GM19463 (cell line): ENCODE measurements around the gene CTDP1.

Experiments
- ATAC-seq: cut with Tn5 transposase; IDR thresholded peaks from one replicate; pipeline ENCODE4 v1.9.1; 2021; ENCODE audit warnings: mild to moderate bottlenecking, moderate library complexity; ENCODE audit not compliant: unreplicated experiment

The CTDP1 gene

DNA sequence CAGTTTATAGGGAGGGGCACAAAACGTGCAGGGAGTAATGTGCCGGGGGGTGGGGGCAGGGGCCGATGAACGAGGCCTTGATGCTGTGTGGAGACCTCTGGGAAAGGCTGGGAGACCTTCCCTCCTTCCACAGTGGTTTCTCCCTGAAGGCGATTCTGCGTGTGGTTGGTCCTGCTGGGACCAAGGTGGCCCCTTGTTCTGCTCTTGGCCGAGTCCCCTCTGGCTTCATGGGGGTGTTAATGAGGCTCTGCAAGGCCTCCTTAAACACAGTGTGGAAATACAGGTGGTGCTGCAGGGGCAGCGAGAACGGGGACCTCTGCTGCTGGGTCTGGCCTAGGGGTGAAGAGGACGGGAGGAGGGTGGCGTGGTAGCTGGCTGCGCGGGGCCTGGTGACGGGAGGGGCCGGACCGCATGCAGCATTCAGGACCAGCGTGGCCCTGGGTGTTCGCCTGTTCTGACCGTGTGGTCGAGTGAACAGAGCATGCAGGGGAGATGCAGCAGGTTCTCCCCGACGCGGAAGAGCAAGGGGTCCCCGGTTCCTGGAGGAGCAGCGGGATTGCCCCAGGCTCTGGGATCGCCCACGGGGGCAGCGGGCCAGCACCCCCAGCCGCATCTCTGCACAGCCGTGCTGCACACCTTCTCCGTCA lies 76.0 kb downstream of the CTDP1 start:
- ATAC-seq, result no peak

DNA sequence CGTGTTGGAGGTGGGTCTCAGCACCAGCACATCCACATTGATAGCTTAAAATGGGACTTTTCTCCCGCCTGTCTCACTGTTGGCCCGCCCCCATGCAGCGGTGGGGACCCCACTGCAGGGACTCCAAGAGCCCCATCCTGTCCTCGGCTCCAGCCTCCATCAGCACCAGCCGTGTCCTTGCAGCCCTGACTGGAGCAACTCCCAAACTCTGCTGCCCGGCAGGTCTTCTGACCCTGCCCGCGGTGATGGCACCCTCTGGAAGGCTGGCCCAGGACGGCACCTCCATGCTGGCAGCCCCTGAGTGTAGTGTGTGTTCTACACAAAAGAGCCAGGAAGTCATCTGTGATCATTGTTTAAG lies 76.5 kb downstream of the CTDP1 start:
- ATAC-seq, result no peak

DNA sequence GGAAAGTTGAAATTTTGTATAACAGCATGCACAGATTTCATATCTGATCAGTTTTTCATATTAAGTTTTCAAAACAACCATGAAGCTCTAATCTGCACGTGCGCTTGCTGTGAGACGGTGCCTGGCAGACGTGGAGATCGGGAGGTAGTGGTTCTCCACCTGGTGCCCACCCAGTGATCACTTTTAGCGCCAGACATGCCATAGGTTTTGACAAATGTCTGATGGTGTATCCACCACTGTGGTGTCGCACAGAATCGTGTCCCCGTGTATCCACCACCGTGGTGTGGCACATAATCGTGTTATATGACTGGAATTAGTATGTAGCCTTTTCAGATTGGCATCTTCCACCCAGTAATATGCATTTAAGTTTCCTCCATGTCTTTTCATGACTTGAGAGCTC lies 77.2 kb downstream of the CTDP1 start:
- no peak for ATAC-seq

DNA sequence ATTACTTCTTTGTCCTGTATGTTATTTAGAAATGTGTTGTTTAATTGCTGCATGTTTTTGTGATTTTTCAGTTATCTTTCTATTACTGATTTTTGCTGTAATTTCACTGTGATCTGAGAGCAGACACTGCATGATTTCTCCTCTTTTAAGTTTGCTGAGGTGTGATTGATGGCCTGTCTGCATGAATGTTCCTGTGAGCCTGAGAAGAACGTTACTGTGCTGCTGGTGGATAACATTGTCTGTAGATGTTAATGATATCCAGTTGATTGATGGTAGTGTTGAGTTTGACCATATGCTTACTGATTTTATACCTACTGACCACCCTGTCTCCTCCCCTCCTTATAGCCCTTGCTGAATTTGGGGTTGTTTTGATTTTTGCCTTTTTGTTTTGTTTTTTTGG lies 80.7 kb downstream of the CTDP1 start:
- ATAC-seq, result no peak

DNA sequence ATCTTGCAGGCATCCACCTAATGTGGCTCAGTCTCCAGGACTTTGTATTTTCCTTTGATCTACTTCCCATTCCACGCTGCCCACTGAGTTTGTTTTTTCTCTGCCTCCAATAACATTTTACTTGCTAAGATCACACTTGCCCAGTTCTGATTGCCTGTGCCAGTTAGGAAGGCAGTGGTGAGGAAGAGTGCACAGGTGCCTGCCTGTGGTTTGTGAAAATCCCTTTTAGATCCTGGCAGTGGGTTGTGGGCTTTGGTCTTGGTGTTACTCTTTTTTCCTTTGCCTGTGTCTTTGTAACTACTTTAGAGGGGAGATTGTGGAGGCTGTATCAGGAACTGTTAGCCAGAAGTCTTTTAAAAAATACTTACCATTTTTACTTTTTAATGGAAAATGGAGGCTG lies 81.3 kb downstream of the CTDP1 start:
- ATAC-seq, result no peak

DNA sequence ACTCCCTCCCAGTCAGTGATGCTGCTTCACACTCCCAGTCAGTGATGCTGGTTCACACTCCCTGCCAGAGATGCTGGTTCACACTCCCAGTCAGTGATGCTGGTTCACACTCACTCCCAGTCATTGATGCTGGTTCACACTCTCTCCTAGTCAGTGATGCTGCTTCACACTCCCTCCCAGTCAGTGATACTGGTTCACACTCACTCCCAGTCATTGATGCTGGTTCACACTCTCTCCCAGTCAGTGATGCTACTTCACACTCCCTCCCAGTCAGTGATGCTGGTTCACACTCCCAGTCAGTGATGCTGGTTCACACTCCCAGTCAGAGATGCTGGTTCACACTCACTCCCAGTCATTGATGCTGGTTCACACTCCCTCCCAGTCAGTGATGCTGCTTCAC lies 83.8 kb downstream of the CTDP1 start:
- no peak for ATAC-seq

DNA sequence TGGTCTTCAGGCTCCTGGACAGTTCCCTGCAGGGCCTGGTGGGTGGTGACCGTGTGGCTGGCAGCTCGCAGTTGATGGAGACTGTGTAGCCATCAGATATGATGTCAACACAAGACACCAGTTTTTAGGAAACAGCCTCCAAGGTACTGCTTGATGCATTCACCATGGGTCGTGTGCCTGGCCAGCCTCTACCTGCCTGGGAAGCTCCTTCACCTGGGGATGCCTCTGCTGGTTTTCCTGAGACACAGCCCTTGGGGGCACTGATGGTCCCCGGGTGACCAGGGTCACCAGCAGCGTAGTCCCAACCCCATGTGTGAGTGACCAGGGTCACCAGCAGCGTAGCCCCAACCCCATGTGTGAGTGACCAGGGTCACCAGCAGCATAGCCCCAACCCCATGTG lies 84.5 kb downstream of the CTDP1 start:
- no peak for ATAC-seq

DNA sequence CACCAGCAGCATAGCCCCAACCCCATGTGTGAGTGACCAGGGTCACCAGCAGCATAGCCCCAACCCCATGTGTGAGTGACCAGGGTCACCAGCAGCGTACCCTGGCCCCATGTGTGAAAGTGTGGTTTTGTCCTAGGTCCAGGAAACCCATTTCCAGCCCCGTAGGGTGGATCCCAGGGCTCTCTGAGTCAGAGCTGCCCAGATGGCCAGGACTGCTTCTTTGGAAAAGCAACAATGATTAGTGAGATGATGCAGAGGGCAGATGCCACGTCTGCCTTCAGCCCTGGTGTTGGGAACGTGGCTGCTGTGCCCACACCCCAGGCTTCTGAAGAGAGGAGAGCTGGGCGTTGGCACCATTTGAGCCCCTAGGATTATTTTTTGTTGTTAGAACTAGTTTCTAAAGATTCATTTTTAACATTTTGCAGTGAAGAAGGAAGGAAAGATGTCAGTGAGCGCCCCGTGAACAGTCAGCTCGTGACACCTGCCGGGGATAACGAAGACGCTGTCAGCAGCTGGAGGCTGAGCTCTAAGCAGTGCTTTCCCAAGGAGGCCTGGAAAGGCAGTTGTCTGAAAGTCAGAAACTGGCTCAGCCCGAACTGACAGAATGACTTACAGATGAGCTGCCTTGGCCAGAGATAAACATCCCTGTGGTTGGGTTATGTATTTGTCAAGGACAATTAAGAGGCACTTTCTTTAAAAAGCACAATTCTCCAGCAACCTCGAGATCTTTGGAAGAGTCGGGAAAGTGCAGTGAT lies 86.1 kb downstream of the CTDP1 start:
- ATAC-seq, result no peak

DNA sequence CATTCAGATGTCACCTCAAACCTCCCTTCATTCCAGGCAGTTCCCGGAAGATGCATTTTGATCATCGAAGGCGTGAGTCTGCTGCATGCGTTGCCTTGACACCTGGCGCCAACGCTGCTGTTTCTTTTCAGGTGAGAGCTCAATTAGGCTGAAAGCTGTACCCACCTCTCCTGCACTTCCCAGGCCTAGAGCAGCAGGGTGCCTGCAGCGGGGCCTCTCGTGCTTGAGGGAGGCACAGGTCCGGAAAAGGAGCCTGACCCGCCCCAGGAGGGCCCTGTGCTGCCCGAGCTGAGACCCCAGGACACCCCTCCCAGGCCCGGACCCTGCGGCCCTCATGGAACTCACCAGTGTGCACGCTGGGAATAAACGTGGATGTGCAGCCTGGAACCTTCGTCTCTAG lies 86.7 kb downstream of the CTDP1 start:
- ATAC-seq, result no peak

DNA sequence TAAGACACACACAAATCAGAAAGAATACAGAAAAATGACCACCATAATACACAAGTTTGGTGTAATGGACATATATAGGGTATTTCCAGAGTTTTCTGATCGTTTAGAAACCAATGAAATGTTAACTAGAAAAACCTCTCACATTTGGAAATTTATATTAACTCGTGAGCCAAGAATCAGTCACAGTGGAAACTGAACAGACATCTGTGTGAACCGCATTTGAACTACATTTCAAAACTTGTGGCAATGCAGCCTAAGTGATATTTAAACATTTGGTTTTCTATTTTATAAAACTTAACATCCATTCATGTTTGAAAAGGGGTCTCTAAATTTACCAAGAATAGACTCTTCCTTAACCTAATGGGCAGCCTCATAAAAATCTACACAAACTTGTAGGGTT lies 89.1 kb downstream of the CTDP1 start:
- ATAC-seq, result no peak

DNA sequence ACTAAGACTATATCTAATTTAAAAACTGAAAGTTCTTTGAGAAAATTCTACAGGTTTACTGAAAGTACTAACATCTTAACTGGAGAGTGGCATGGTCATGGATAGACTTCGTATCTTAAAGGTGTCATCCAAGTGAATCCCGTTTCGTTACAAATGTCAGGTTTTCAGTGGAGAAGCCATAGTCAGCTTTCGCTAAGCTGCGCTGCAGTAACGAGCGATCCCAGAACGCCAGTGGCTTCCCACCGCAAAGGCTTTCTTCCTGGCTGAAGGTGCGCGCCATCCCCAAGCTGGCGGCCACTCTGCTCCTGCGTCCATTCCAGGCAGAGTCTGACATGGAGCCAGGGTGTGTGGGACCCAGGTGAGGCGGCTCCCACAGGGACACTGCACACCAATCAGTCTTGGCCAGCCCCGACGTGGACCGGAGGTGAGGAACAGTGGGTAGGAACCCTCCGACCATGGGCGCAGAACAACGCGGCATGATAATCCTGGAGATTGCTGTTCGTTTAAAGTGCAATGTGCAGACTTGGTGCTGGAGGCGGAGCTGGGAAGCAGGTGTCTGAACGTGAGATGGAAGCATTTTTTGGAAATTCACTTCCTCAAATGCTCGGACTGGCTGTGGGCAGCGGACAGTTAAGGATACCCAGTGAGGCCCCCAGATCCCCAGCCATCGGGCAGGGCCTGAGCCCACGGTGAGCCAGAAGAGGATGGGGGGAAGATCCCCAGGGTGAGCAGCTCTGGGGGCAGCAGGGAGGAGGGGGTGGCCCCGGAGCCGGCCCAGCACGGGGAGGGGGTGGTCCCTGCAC lies 90.3 kb downstream of the CTDP1 start:
- ATAC-seq, result no peak

DNA sequence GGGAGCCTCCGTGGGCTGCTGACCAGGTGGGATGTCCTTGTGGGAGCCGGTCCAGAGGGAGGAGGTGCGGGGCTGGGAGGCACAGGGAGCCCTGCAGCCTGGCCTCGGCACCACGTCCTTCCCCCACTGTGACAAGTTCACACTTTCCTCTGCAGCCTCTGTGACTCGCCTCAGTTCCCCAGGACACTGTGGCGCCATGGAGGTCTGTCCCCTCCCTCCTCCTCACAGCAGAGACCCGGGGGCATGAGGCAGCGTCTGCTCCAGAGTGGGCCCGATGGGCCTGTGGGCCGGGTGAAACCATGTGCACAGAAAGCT lies 90.9 kb downstream of the CTDP1 start:
- no peak for ATAC-seq

DNA sequence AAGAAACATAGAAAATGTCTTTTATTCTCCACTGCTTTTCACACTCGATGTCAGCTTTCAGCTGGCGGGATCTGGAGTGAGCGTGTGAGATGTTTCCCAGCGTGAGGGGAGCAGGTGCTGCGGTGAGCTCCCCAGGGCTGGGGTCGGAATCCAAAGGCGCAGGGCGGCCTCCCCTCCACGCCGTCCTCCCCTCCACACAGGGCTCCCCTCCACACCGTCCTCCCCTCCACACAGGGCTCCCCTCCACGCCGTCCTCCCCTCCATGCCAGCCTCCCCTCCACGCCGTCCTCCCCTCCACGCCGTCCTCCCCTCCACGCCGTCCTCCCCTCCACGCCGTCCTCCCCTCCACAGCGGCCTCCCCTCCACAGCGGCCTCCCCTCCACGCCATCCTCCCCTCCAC lies 91.2 kb downstream of the CTDP1 start:
- no peak for ATAC-seq

DNA sequence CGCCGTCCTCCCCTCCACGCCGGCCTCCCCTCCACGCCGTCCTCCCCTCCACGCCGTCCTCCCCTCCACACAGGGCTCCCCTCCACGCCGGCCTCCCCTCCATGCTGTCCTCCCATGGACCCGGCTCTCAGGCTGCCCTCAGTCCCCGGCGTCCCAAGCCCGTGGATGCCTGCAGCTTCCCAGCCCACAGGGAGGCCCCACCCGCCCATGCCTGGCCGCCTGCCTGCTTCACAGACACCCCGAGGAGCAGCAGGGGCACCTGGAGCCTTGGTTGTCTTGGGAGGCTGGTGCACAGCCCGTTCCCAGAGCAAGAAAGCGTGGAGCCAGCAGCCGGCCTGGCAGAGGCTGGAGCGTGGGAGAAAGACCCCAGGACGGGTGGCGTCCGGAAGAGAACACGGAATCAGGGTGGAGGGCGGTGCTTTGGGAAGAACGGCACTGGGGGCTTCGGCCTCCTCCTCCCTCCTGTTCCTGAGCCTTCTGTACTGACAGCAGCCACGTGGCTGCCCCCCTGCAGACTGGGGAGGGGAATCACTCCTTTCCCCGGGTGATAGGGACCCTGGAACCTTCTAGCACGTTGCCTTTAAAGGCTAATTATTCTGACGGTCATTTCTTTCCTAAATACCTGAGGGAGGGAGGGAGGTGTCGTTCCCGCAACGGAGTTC lies 92.0 kb downstream of the CTDP1 start:
- no peak for ATAC-seq

DNA sequence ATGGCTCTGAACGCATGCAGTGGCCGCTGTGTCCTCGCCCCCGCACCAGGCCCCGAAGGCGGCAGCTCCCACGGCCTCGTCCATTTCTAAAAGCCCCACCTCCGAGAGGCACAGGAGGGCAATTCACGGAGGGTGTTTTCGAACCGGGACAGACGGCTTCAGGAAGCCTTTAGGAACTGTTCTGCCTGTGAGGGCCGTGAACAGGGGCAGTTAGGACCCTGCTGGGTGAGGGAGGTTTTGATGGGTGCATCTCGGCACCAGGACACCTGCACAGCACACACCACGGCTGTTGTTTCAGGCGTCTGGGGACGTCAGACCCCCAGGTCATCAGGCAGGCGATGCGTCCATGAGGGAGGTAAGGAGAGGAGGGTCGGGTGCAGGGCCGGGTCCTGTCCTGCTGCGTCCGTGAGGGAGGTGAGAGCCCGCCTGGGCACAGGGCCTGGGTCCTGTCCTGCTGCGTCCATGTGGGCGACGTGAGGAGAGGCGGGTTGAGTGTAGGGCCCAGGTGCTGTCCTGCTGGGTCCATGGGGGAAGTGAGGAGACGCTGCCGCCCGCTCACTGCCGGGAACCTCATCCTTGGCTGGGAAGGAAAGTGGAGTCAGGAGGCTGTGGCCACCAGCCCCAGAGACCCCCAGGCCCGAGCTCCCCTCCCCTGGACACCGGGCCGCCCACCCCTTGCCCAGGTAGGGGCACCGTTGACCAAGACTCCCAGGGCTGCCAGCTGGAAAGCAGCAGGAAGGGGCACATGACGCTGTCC lies 92.7 kb downstream of the CTDP1 start:
- no peak for ATAC-seq

DNA sequence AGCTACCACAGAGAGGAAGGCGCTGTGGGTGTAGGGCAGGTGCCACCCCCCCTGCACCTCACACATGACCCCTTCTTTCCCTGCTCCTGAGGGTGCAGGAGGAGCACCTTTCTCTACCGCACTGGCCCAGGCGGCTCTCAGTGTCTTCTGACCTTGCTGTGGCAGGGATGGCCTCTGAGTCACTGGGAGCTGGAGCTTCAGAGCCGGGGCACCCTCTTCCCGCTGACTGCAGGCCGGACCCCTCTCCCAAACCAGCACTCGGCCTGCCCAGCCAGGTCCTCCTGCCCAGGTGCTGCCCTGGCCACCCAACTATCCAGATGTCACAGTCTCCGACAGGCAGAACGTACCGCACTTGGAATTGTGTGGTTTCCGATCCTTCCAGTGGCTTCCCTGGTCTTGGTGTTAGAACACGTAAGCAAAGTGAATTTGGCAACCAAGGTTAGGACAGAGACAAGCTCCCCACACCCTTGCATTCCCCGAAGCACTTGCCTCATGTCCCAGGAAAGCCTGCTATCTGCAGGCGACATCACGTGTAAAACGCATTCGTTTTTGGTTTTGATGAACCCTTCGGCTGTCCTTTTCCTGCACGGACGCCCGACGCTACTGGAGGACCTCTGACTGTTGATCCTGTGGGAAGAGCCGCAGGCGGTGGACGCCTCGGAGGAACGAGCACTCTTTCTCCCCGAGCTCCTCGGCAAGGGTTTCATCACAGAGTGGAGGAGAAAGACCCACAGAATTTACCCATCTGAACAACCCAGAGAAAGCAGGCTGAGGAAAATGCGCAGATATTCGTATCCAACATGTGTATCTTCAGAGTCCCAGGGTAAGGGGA lies 93.5 kb downstream of the CTDP1 start:
- no peak for ATAC-seq

DNA sequence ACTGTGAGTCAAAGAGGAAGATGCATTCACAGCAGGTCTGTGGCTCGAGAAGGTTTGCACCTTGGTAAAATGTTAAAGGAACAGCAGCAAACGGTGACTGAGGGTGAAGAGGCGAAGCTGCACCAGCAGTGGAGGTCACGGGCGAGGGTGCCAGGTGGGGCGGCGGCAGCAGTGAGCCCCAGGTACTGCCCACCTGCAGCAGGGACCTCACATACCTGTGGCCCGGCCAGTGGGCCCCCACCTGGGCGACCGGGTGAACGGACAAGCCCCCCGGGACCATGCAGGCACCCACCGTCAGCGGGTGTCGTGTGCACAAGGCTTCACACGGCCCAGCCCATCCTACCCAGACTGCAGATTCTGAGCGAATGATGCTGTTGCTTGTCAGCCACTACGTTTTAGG lies 94.5 kb downstream of the CTDP1 start:
- no peak for ATAC-seq

DNA sequence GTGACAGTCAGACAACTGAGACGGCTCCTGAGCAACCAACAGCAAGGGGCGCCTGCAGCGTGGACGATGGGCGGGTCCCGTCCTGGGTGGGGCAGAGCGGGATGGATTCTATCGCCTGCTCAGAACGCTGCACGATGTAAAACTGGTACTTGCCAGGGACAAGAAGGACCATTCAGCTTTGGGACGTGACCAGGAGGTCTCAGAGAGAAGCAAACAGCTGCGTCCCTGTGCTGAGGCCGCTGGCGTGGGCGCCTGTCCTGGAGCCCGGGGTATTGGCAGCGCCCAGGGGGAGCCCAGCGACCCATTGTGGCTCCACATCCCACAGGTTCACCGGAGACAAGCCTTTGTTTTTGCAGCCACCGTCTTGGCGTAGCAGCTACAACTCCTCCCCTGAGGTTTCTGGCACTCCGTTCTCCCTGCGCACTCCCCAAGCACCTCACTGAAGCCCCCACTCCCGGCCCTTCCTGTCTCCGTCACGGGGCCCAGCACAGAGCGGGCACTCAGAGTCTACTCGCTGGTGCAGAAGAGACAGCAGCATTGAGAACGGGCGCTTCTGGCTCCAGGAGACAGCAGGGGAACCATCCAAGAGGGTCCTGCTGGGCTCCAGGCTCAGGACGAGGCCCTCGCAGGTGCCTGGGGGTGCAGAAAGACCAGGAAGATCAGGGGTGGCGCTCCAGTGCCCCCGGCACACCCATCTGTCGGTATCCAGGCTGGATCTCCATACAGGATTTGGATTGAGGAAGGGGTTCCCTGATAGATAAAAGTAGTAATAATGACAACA lies 96.0 kb downstream of the CTDP1 start:
- no peak for ATAC-seq

DNA sequence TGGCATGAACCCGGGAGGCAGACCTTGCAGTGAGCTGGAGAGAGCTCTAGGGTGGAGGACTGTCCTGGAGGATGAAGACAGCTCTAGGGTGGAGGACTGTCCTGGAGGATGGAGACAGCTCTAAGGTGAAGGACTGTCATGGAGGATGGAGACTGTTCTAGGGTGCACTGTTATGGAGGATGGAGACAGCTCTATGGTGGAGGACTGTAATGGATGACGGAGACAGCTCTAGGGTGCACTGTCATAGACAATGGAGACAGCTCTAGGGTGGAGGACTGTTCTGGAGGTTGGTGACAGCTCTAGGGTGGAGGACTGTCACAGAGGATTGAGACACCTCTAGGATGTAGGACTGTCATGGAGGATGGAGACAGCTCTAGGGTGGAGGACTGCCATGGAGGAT lies 97.1 kb downstream of the CTDP1 start:
- ATAC-seq, result no peak
